ENCODE data around the gene BTBD9. TPM values are rescaled to one million over a fixed set of nuclear protein-coding genes. Genes with fewer than 3 reads are reported as not detected.

The BTBD9 gene
- total RNA-seq: 20.6 and 21.5 TPM in 2 replicates

GRCh38 chr6:38639498-38640215 lies at the start of gene BTBD9:
Gene BTBD9 (minus strand): TSS chr6:38639929.

Small RNA genes within 50 kb of the gene (small RNA-seq; reads per million reads assigned to genes)
- not detected for gene RF00019
- not detected for gene RF00279

Other genes with a start within 250 kb of the BTBD9 start
- 135 and 141 TPM in 2 replicates for gene GLO1, start 63.2 kb upstream of the BTBD9 start, total RNA-seq
- gene DNAH8, start 75.4 kb upstream of the BTBD9 start, total RNA-seq: under 0.01 TPM in 2 replicates

Data from articular chondrocyte of knee joint (primary cell).